SK-N-SH (cell line): ENCODE results near the gene GLTP. TPM values are rescaled to one million over a fixed set of nuclear protein-coding genes. Genes with fewer than 3 reads are reported as not detected.

Experiments used
- CTCF ChIA-PET: fragments of 300-600, 350-600 bp; formaldehyde crosslinking; extraction: SDS; loops from one replicate; lab custom pipeline; 2021; lab: Yijun Ruan, JAX
- POLR2A ChIA-PET: fragments of 350-600 bp; sonication (Branson Sonifier 250); formaldehyde crosslinking; extraction: SDS; loops from one replicate; lab custom pipeline; 2020; ENCODE audit warnings: antibody characterized with exemption, inconsistent platforms; lab: Yijun Ruan, JAX
- DNase-seq: peaks from one replicate; pipeline ENCODE4 v3.0.0; 2012
- H2AFZ ChIP-seq: fragments of 200-600 bp; sonication (generic); 2 replicates; pipeline ENCODE4 v1.8.1; 2016; ENCODE audit warnings: antibody characterized with exemption, mild to moderate bottlenecking, low read depth
- H3F3A ChIP-seq: fragments of 200-600 bp; sonication (generic); replicated peaks from 2 replicates; pipeline ENCODE3; 2016; ENCODE audit warnings: antibody characterized with exemption, mild to moderate bottlenecking; ENCODE audit not compliant: insufficient read depth
- H3K27ac ChIP-seq, 2 experiments: fragments of 200-500 bp in 1 of 2; fragments of 200-600 bp in 1 of 2; sonication (Bioruptor generic) in 1 of 2; sonication (generic), shearing (Covaris generic) in 1 of 2; 2 replicates each; pipeline versions ENCODE4 v1.5.1 to v1.6.1; 2014 to 2016; ENCODE audit warnings: low read depth in 2 of 2, inconsistent platforms in 1 of 2, low read length in 1 of 2, mild to moderate bottlenecking in 1 of 2, mixed read lengths in 1 of 2
- H3K27me3 ChIP-seq: fragments of 200-600 bp; sonication (generic), shearing (Covaris generic); 2 replicates; pipeline ENCODE4 v1.6.1; 2016; ENCODE audit warnings: mixed run types; ENCODE audit not compliant: insufficient read depth
- H3K36me3 ChIP-seq, 2 experiments: fragments of 200-500 bp in 1 of 2; fragments of 200-600 bp in 1 of 2; sonication (Bioruptor generic) in 1 of 2; sonication (generic) in 1 of 2; replicated peaks in 1 of 2; 2 replicates each; pipeline versions ENCODE3 to v1.5.1; 2014 to 2016; ENCODE audit warnings: low read length in 1 of 2, mild to moderate bottlenecking in 1 of 2; ENCODE audit not compliant: insufficient read depth in 2 of 2, control insufficient read depth in 1 of 2
- H3K4me1 ChIP-seq, 2 experiments: fragments of 200-500 bp in 1 of 2; fragments of 200-600 bp in 1 of 2; sonication (Bioruptor generic) in 1 of 2; sonication (generic), shearing (Covaris generic) in 1 of 2; 2 replicates each; pipeline versions ENCODE4 v1.5.1 to v1.6.1; 2014 to 2016; ENCODE audit warnings: low read depth in 1 of 2, low read length in 1 of 2, mixed run types in 1 of 2; ENCODE audit not compliant: insufficient read depth in 2 of 2, control insufficient read depth in 1 of 2
- H3K4me2 ChIP-seq: fragments of 200-600 bp; sonication (generic), shearing (Covaris generic); 2 replicates; pipeline ENCODE4 v1.6.1; 2017; ENCODE audit warnings: mixed run types
- H3K4me3 ChIP-seq, 2 experiments: fragments of 200-500 bp in 1 of 2; fragments of 200-600 bp in 1 of 2; sonication (Bioruptor generic) in 1 of 2; sonication (generic), shearing (Covaris generic) in 1 of 2; 2 replicates each; pipeline versions ENCODE4 v1.5.1 to v1.8.1; 2014 to 2016; ENCODE audit warnings: low read depth in 2 of 2, inconsistent platforms in 1 of 2, low read length in 1 of 2, mild to moderate bottlenecking in 1 of 2, mixed read lengths in 1 of 2, moderate library complexity in 1 of 2
- H3K79me2 ChIP-seq: fragments of 200-600 bp; sonication (generic); 2 replicates; pipeline ENCODE4 v1.8.1; 2017; ENCODE audit warnings: mild to moderate bottlenecking; ENCODE audit not compliant: insufficient read depth
- H3K9ac ChIP-seq: fragments of 200-600 bp; sonication (generic); 2 replicates; pipeline ENCODE4 v1.6.1; 2017; ENCODE audit warnings: mixed run types
- H3K9me2 ChIP-seq: fragments of 200-600 bp; sonication (generic); 2 replicates; pipeline ENCODE4 v1.6.1; 2017; ENCODE audit warnings: mixed run types
- H3K9me3 ChIP-seq: fragments of 200-600 bp; sonication (generic); 2 replicates; pipeline ENCODE4 v1.6.1; 2017; ENCODE audit warnings: mixed run types, mild to moderate bottlenecking, moderate library complexity
- H4K20me1 ChIP-seq: fragments of 200-600 bp; sonication (generic); 2 replicates; pipeline ENCODE4 v1.6.1; 2017; ENCODE audit warnings: mild to moderate bottlenecking, mixed run types; ENCODE audit not compliant: insufficient read depth
- CHD2 ChIP-seq: fragments of 150-350 bp; IDR thresholded peaks from 2 replicates; pipeline ENCODE4 v1.6.1; 2018; ENCODE audit warnings: low read length; ENCODE audit not compliant: partially characterized antibody
- ELF1 ChIP-seq: IDR thresholded peaks from 2 replicates; pipeline ENCODE4 v1.4.0; 2012
- EP300 ChIP-seq, 2 experiments: IDR thresholded peaks; 2 replicates each; pipeline versions ENCODE4 v1.4.0 to v1.6.1; 2012; ENCODE audit warnings: borderline replicate concordance in 1 of 2, low read depth in 1 of 2, low read length in 1 of 2
- FOXJ3 ChIP-seq: sonication (generic); formaldehyde crosslinking; IDR thresholded peaks from 2 replicates; pipeline ENCODE4 v1.5.1; 2020; ENCODE audit warnings: mild to moderate bottlenecking, missing genetic modification reagents
- FOXM1 ChIP-seq: IDR thresholded peaks from 2 replicates; pipeline ENCODE4 v1.4.0; 2012; ENCODE audit warnings: low read depth, mild to moderate bottlenecking
- GABPA ChIP-seq: IDR thresholded peaks from 2 replicates; pipeline ENCODE4 v1.4.0; 2012; ENCODE audit warnings: low read depth, mild to moderate bottlenecking
- MEF2A ChIP-seq: IDR thresholded peaks from 2 replicates; pipeline ENCODE4 v1.4.0; 2012; ENCODE audit warnings: low read depth, borderline replicate concordance
- MXI1 ChIP-seq: IDR thresholded peaks from 2 replicates; pipeline ENCODE4 v1.6.1; 2012; ENCODE audit warnings: mild to moderate bottlenecking, low read depth, low read length, improper control_type of control experiment
- NFIC ChIP-seq: IDR thresholded peaks from 2 replicates; pipeline ENCODE4 v1.4.0; 2012; ENCODE audit warnings: borderline replicate concordance
- POLR2AphosphoS5 ChIP-seq: IDR thresholded peaks from 2 replicates; pipeline ENCODE4 v1.6.1; 2012; ENCODE audit warnings: low read depth, low read length
- RFX5 ChIP-seq: IDR thresholded peaks from 2 replicates; pipeline ENCODE4 v1.6.1; 2012; ENCODE audit warnings: mild to moderate bottlenecking, improper control_type of control experiment, low read length
- SMC3 ChIP-seq: IDR thresholded peaks from 2 replicates; pipeline ENCODE4 v1.6.1; 2012; ENCODE audit warnings: low read depth, low read length, improper control_type of control experiment
- TCF12 ChIP-seq: IDR thresholded peaks from 2 replicates; pipeline ENCODE4 v1.4.0; 2012
- TEAD4 ChIP-seq: IDR thresholded peaks from 2 replicates; pipeline ENCODE4 v1.4.0; 2012; ENCODE audit warnings: mild to moderate bottlenecking, borderline replicate concordance; ENCODE audit not compliant: insufficient read depth
- YY1 ChIP-seq: IDR thresholded peaks from 2 replicates; pipeline ENCODE4 v1.4.0; 2012; ENCODE audit warnings: low read depth, mild to moderate bottlenecking
- ZBTB33 ChIP-seq: IDR thresholded peaks from 2 replicates; pipeline ENCODE4 v1.4.0; 2012; ENCODE audit warnings: low read depth, borderline replicate concordance
- WGBS: methylation state at CpG from one replicate; pipeline ENCODE4 v1.1.6; 2017; ENCODE audit warnings: low lambda C conversion rate; 5-methylcytosine and 5-hydroxymethylcytosine counted together
- polyA plus RNA-seq, 3 experiments: library from polyadenylated mRNA; depleted of rRNA; stranded (reverse); fragments of >200 nt; gene quantifications; 2 replicates each; pipeline ENCODE4 v1.2.3, GENCODE V29; 2012
- TF ChIP-seq, protein P1 (sequence below): IDR thresholded peaks from 2 replicates; pipeline ENCODE4 v1.4.0; 2012; ENCODE audit warnings: low read depth, borderline replicate concordance
- TF ChIP-seq, protein P2 (sequence below): fragments of 150-350 bp; IDR thresholded peaks from 2 replicates; pipeline ENCODE4 v1.6.1; 2016; ENCODE audit warnings: mild to moderate bottlenecking, low read depth, low read length
- TF ChIP-seq, protein P3 (sequence below): fragments of 200-600 bp; sonication (generic); IDR thresholded peaks from 2 replicates; pipeline ENCODE4 v1.6.1; 2017; ENCODE audit warnings: antibody characterized with exemption, mild to moderate bottlenecking, moderate library complexity
- TF ChIP-seq, protein P4 (sequence below): IDR thresholded peaks from 2 replicates; pipeline ENCODE4 v1.6.1; 2012; ENCODE audit warnings: mild to moderate bottlenecking, low read depth, low read length, moderate library complexity

Gene GLTP
- polyA plus RNA-seq, 1 of the 3 experiments (the other 2 are of a cell fraction) = 23.0 TPM

DNA sequence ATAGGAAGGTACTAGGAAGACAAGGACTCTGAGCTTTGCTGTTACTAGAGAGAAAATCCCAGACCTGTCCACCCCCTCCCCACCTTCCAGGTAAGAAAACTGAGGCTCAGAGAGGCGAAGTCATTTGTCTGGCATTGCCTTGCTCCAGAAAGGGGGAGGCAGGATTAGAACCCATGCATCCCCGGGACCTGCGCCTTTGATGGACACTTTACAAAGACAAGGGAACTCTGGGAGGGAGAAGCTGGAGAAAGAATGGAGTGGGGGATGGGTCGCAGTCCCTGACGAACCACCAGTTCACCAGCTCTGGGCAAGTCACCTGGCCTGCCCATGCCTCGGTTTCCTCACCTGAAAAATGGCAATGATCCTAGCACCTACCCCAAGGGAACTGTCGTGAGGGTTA lies 57.9 kb downstream of the GLTP start:
- Histone ChIP-seq H3K36me3 (no peaks in the 10 kb centered on the region), H4K20me1 (no peaks in the 10 kb centered on the region), H3K4me1 (peaks cover 0 to 2% of the 10 kb centered on the region in 2 experiments; a peak in 1 of 4 replicates), H3K9me2 (no peaks in the 10 kb centered on the region), H3K9ac (no peak overlapping the region), H3K79me2 (no peaks in the 10 kb centered on the region), H3K9me3 (no peaks in the 10 kb centered on the region), H3F3A (no peaks in the 10 kb centered on the region), H3K4me2 (no peak overlapping the region), H3K4me3 (no peak overlapping the region), H2AFZ (no peak overlapping the region), H3K27me3 (no peaks in the 10 kb centered on the region), H3K27ac (no peak overlapping the region)
- 87% methylated on average over 6 of the region's 7 CpGs for WGBS
- ChIA-PET CTCF (interaction anchor here (0.5 to 1.3 kb wide), 3 partner anchors 23 to 525 kb away, joined by 3 read pairs; no protein-coding TSS in a partner anchor), POLR2A (no interaction called here)
- DNase-seq = no peak
- TF ChIP-seq, protein P1, sequence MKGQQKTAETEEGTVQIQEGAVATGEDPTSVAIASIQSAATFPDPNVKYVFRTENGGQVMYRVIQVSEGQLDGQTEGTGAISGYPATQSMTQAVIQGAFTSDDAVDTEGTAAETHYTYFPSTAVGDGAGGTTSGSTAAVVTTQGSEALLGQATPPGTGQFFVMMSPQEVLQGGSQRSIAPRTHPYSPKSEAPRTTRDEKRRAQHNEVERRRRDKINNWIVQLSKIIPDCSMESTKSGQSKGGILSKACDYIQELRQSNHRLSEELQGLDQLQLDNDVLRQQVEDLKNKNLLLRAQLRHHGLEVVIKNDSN = no peak
- TF ChIP-seq GABPA (no peak), NFIC (no peak), EP300 (IDR thresholded peaks at IDR 0.05; ENCODE audit: borderline replicate concordance in 1 of 2, low read depth in 1 of 2, low read length in 1 of 2) (no peak), MXI1 (no peak), CHD2 (no peak), RFX5 (no peak), ELF1 (no peak), ZBTB33 (no peak), FOXJ3 (no peak), SMC3 (no peak), YY1 (no peak), TEAD4 (no peak), FOXM1 (no peak), TCF12 (no peak), POLR2AphosphoS5 (no peak), MEF2A (no peak)
- TF ChIP-seq, protein P2, sequence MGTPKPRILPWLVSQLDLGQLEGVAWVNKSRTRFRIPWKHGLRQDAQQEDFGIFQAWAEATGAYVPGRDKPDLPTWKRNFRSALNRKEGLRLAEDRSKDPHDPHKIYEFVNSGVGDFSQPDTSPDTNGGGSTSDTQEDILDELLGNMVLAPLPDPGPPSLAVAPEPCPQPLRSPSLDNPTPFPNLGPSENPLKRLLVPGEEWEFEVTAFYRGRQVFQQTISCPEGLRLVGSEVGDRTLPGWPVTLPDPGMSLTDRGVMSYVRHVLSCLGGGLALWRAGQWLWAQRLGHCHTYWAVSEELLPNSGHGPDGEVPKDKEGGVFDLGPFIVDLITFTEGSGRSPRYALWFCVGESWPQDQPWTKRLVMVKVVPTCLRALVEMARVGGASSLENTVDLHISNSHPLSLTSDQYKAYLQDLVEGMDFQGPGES = no peak
- TF ChIP-seq, protein P3, sequence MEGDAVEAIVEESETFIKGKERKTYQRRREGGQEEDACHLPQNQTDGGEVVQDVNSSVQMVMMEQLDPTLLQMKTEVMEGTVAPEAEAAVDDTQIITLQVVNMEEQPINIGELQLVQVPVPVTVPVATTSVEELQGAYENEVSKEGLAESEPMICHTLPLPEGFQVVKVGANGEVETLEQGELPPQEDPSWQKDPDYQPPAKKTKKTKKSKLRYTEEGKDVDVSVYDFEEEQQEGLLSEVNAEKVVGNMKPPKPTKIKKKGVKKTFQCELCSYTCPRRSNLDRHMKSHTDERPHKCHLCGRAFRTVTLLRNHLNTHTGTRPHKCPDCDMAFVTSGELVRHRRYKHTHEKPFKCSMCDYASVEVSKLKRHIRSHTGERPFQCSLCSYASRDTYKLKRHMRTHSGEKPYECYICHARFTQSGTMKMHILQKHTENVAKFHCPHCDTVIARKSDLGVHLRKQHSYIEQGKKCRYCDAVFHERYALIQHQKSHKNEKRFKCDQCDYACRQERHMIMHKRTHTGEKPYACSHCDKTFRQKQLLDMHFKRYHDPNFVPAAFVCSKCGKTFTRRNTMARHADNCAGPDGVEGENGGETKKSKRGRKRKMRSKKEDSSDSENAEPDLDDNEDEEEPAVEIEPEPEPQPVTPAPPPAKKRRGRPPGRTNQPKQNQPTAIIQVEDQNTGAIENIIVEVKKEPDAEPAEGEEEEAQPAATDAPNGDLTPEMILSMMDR = no peak
- TF ChIP-seq, protein P4, sequence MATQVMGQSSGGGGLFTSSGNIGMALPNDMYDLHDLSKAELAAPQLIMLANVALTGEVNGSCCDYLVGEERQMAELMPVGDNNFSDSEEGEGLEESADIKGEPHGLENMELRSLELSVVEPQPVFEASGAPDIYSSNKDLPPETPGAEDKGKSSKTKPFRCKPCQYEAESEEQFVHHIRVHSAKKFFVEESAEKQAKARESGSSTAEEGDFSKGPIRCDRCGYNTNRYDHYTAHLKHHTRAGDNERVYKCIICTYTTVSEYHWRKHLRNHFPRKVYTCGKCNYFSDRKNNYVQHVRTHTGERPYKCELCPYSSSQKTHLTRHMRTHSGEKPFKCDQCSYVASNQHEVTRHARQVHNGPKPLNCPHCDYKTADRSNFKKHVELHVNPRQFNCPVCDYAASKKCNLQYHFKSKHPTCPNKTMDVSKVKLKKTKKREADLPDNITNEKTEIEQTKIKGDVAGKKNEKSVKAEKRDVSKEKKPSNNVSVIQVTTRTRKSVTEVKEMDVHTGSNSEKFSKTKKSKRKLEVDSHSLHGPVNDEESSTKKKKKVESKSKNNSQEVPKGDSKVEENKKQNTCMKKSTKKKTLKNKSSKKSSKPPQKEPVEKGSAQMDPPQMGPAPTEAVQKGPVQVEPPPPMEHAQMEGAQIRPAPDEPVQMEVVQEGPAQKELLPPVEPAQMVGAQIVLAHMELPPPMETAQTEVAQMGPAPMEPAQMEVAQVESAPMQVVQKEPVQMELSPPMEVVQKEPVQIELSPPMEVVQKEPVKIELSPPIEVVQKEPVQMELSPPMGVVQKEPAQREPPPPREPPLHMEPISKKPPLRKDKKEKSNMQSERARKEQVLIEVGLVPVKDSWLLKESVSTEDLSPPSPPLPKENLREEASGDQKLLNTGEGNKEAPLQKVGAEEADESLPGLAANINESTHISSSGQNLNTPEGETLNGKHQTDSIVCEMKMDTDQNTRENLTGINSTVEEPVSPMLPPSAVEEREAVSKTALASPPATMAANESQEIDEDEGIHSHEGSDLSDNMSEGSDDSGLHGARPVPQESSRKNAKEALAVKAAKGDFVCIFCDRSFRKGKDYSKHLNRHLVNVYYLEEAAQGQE = no peak
